GM18505 (cell line): Measurements from ENCODE around the gene PFKP.
"Not testable (repeated sequence)": the region's sequence is repeated elsewhere in the genome, so short reads cannot be mapped to it uniquely, and the experiment has no call there.

Experiments used
- ATAC-seq: cut with Tn5 transposase; IDR thresholded peaks from one replicate; pipeline ENCODE4 v1.9.1; 2021; ENCODE audit not compliant: unreplicated experiment
- POLR2A ChIP-seq: IDR thresholded peaks from 4 replicates; pipeline ENCODE4 v1.6.1; 2011; ENCODE audit warnings: borderline replicate concordance; ENCODE audit not compliant: insufficient read depth, insufficient read length; ENCODE audit errors: extremely low read depth

PFKP gene

GRCh38 chr10:3100856-3101640, 33.7 kb downstream of the PFKP start:
- no peak for ATAC-seq
- TF ChIP-seq POLR2A, result no peak

DNA sequence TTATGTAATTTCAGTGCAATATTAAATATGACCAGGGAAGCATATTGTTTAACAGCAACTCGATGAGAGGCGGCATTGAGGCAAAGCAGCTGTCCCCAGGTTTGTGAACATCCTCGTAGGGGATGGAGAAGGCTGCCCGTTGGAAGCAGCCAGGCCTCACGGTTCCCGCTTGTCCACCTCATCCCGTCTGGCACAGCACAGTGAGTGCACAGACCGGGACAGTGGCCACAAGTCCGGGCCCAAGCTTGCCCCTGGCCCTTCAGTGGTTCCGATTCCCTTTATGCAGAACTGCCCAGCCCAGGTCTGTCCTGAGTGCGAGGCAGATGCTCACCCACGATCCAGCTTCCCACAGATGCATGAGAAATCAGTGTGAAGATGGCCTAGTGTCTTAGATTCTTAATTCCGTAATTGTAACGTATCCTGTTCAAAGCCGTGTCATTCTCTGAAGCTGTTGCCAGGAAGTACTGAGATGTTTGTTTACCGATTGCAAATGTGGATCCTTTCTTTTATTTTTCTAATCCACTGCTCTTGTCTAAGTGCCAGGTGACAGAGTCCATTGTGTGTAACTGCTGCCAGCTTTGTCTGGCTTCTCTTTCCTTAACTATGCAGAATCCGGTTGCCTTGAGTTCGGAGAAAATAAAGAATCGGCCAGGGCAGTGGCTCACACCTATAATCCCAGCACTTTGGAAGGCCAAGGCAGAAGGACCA, 35.5 kb downstream of the PFKP start:
- ATAC-seq, result no peak

GRCh38 chr10:3103646-3104045, 36.3 kb downstream of the PFKP start:
- no peak for TF ChIP-seq POLR2A
- no peak for ATAC-seq

More for the DNA sequence above, 35.5 kb downstream of the PFKP start:
- no peak for TF ChIP-seq POLR2A

- TF ChIP-seq POLR2A, result no peak
- no peak for ATAC-seq
Measured at GRCh38 chr10:3104251-3104918, 37.0 kb downstream of the PFKP start.

DNA sequence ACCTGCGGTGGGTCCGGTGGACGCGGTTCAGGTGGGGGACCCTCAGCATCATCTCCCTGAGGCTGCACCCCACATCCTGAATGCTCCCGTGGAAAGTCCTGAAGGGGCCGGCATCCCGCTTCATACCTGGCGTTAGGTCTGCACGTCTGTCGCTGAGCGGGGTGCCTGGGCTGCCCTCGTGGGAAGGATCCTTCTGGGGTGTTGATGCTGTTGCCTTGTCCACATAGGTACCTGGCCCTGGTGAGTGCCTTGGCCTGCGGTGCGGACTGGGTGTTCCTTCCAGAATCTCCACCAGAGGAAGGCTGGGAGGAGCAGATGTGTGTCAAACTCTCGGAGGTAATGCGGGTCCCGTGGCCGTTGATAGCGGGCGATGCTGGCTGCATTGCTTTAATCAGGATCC, 37.8 kb downstream of the PFKP start:
- no peak for TF ChIP-seq POLR2A
- no peak for ATAC-seq

DNA sequence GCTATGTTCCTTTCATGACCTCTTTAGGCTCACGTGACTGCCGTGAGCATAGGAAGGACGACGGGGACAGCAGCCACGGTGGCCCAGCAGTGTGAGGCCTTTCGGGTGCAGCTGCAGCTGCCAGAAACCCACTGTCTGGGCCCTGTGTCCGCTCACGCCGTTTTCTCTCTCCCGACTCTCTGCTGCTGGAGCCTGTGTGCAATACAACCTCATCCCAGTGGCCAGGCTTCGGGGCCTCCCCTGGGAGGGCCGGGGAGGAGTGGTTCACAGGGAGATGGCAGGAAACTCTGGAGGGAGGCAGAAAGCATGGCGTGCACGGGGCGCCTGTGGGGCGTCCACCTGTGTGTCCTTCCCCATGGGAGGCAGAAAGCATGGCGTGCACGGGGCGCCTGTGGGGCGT, 38.6 kb downstream of the PFKP start:
- no peak for ATAC-seq
- no peak for TF ChIP-seq POLR2A

GRCh38 chr10:3106328-3106727, 39.0 kb downstream of the PFKP start:
- not testable (repeated sequence) for ATAC-seq

DNA sequence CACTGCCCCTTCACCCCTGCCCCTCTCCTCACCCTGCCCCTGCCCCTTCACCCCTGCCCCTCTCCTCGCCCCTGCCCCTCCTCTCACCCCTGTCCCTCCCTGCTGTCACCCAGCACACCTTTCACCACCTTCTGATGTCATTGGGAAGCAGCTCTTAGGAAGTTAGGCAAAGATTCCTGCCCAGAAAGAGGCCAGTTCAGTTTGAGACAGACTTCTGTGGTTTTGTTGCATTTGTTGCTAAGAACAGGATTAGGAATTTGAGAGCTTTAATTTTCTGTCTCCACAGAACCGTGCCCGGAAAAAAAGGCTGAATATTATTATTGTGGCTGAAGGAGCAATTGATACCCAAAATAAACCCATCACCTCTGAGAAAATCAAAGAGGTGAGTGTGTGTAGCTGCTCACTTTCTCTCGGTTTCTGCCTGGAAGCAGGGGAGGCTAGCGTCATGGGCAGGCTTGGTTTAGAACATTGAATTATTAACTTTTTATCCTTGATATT, 39.6 kb downstream of the PFKP start:
- TF ChIP-seq POLR2A, result no peak
- ATAC-seq, result no peak

- no peak for TF ChIP-seq POLR2A
- ATAC-seq, result no peak
Measured at GRCh38 chr10:3107426-3107961, 40.1 kb downstream of the PFKP start.

- TF ChIP-seq POLR2A, result no peak
- ATAC-seq, result no peak
Measured at GRCh38 chr10:3108033-3108432, 40.7 kb downstream of the PFKP start.

- no peak for ATAC-seq
- no peak for TF ChIP-seq POLR2A
Measured at GRCh38 chr10:3108575-3109105, 41.3 kb downstream of the PFKP start.

GRCh38 chr10:3109196-3109595, 41.8 kb downstream of the PFKP start:
- no peak for ATAC-seq

GRCh38 chr10:3109633-3110032, 42.3 kb downstream of the PFKP start:
- TF ChIP-seq POLR2A, result no peak
- no peak for ATAC-seq

More at GRCh38 chr10:3109196-3109595, 41.8 kb downstream of the PFKP start:
- TF ChIP-seq POLR2A, result no peak
